ENCODE measurements around the gene CSTB.

DNA sequence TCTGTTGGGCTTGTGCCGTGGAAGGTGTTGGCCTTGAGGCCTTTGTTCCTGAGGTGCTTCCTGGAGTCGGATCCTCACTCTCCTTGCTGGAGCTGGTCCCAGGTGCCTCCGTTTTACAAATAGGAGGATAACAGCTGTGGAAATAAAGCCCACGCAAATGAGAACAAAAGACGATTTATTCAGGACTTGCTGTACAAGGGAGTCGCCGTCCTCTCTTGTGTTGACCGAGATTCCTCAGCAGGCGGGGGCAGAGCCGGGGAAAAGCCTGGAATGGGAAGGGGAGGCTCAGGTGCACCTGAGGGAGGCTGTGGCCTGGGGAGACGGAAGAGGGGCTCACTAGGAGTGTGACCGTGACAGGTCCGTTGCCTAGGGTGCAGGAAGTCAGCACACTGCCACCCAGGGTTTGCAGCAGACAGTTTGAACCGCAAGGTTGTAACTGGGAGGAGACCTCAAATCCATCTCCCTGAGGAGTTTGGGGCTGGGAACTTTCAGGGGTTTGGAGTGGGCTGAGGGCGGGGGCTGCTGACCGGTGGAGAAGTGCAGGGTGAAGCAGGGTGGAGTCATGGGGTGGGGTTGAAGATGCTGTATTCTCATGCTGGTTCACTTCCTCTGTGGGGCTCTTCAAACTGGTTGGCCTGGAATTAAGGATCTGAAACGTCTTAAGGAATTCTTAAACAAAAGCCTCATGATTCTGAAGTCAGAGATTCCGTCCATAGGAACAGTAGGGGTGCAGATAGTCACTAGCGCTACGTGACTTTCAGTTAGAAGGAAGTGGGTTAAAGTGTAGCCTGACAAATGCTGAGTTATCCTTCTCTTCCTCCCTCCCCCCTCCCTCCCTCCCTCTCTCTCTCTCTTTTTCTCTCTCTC is 2.6 kb upstream of the CSTB start:
- TF ChIP-seq, protein P1, sequence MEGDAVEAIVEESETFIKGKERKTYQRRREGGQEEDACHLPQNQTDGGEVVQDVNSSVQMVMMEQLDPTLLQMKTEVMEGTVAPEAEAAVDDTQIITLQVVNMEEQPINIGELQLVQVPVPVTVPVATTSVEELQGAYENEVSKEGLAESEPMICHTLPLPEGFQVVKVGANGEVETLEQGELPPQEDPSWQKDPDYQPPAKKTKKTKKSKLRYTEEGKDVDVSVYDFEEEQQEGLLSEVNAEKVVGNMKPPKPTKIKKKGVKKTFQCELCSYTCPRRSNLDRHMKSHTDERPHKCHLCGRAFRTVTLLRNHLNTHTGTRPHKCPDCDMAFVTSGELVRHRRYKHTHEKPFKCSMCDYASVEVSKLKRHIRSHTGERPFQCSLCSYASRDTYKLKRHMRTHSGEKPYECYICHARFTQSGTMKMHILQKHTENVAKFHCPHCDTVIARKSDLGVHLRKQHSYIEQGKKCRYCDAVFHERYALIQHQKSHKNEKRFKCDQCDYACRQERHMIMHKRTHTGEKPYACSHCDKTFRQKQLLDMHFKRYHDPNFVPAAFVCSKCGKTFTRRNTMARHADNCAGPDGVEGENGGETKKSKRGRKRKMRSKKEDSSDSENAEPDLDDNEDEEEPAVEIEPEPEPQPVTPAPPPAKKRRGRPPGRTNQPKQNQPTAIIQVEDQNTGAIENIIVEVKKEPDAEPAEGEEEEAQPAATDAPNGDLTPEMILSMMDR (IDR thresholded peaks at IDR 0.05) = no peak
- TF ChIP-seq POLR2A (IDR thresholded peaks at IDR 0.05) = no peak

Data from esophagus squamous epithelium (tissue), 4 donors.